NB4 (cell line): ENCODE results near the gene CIROP.

Experiments
- POLR2A ChIP-seq: IDR thresholded peaks from 2 replicates; pipeline ENCODE4 v1.6.1; 2011; ENCODE audit warnings: mild to moderate bottlenecking; ENCODE audit not compliant: insufficient read length; ENCODE audit errors: extremely low read depth
- TF ChIP-seq, protein P1 (sequence below): IDR thresholded peaks from one replicate; pipeline ENCODE4 v1.5.1; 2012; ENCODE audit warnings: low read depth, low read length

- TF ChIP-seq, protein P1, sequence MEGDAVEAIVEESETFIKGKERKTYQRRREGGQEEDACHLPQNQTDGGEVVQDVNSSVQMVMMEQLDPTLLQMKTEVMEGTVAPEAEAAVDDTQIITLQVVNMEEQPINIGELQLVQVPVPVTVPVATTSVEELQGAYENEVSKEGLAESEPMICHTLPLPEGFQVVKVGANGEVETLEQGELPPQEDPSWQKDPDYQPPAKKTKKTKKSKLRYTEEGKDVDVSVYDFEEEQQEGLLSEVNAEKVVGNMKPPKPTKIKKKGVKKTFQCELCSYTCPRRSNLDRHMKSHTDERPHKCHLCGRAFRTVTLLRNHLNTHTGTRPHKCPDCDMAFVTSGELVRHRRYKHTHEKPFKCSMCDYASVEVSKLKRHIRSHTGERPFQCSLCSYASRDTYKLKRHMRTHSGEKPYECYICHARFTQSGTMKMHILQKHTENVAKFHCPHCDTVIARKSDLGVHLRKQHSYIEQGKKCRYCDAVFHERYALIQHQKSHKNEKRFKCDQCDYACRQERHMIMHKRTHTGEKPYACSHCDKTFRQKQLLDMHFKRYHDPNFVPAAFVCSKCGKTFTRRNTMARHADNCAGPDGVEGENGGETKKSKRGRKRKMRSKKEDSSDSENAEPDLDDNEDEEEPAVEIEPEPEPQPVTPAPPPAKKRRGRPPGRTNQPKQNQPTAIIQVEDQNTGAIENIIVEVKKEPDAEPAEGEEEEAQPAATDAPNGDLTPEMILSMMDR = no peak
- no peak for TF ChIP-seq POLR2A
These were observed 17.3 kb upstream of the CIROP start for GRCh38 chr14:23122086-23122485.
